ENCODE results near the gene ING4.

The ING4 gene

DNA sequence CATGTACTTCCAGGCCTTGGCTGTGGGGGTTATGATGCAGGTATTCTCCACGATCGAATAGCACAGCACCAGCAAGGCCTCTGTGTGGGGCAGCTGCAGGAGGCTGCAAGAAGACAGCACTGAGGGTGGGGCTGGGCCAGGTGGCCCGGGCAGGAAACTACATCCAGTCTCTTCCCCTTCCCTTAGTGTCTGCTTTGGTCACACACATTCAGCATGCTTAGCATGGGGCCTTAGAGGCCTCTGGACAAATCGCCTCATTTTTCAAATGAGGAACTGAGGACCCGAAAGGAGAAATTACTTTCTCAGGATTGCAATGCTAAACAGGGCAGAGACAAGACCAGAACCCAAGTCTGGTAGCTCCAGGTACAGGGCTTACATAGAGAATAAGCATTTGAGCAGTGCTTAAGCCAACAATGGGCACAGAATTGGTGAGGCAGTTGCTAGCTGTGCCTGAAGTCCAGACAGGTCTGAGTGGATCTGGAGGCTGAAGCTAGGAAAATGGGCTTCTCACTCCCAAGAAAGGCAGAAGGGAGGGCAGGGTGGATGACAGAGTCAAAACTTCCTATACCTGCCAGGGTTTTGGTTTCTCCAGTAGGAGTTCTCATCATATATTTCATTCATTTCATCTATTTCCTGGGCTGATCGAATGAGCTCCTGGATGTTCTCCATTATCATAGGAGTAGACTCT is 19.2 kb downstream of the ING4 start:
- 83% methylated on average over 5 of the region's 6 CpGs for WGBS
- no peak for DNase-seq
- no peak overlapping the region for H2BK120ac ChIP-seq (ENCODE audit: low read depth, low read length)
- peak overlapping the region in 1 of 2 experiments; percentile 12 for H3K4me3 ChIP-seq (ENCODE audit: insufficient read depth in 1 of 2, low read depth in 1 of 2, low read length in 2 of 2)
- peaks cover 40% of the 10 kb centered on the region for H3K9me3 ChIP-seq (ENCODE audit: control insufficient read depth, low read length)
- no peak overlapping the region for H3K27ac ChIP-seq (ENCODE audit: low read length, poor library complexity, severe bottlenecking)
- H4K91ac ChIP-seq (ENCODE audit: low read length), result no peak overlapping the region
- H3K4me1 ChIP-seq (ENCODE audit: control insufficient read depth, insufficient read depth, low read depth, low read length), result no peaks in the 10 kb centered on the region
- no peak overlapping the region for H2AFZ ChIP-seq (ENCODE audit: low read depth, low read length)
- H2BK15ac ChIP-seq (ENCODE audit: low read depth, poor library complexity, severe bottlenecking), result no peak overlapping the region
- no peak overlapping the region for H2AK5ac ChIP-seq (ENCODE audit: low read length, severe bottlenecking)
- H3K23ac ChIP-seq (ENCODE audit: low read length in 2 of 2), result no peak overlapping the region
- H3K36me3 ChIP-seq (ENCODE audit: control insufficient read depth in 1 of 2, insufficient read depth in 2 of 2, low read depth in 1 of 2, low read length in 2 of 2), result peaks cover 8 to 27% of the 10 kb centered on the region in 2 experiments
- H3K4me2 ChIP-seq (ENCODE audit: low read length, poor library complexity, severe bottlenecking), result no peak overlapping the region
- H2BK12ac ChIP-seq (ENCODE audit: low read length in 2 of 2), result no peak overlapping the region
- H3K14ac ChIP-seq (ENCODE audit: low read length in 2 of 2), result no peak overlapping the region
- no peak overlapping the region for H3K18ac ChIP-seq (ENCODE audit: low read depth in 1 of 2, low read length in 2 of 2)
- no peak overlapping the region for H4K8ac ChIP-seq (ENCODE audit: low read length)
- H3K4ac ChIP-seq (ENCODE audit: low read depth in 1 of 2, low read length in 2 of 2), result no peak overlapping the region
- peaks cover 9 to 32% of the 10 kb centered on the region in 2 experiments for H3K27me3 ChIP-seq (ENCODE audit: control insufficient read depth in 1 of 2, insufficient read depth in 1 of 2, low read length in 2 of 2)
- H2BK5ac ChIP-seq (ENCODE audit: low read depth, low read length, poor library complexity, severe bottlenecking), result no peak overlapping the region
- no peak overlapping the region for H3K9ac ChIP-seq (ENCODE audit: low read length)
- no peaks in the 10 kb centered on the region for H3K79me1 ChIP-seq (replicated peaks; ENCODE audit: low read length, poor library complexity, severe bottlenecking)

DNA sequence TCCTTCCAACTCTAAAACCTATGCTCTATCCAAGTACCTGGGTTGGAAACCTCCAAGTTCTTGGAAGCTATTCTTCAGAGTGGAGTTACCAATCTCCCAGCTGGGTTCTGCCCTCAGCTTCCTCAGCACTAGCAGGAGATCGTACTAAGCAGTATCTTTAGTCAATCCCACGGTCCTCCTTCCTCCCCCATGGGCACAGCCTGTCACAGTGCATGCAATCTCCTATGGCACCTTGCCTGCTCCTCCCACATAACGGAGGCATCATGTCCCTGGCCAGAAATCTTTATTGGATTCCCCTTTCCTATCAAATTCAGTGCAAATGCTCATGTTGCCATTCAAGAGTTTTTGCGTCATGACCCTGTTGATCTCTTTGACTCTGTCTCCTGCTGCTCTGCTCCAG is 21.8 kb downstream of the ING4 start:
- Histone ChIP-seq H2BK12ac (ENCODE audit: low read length in 2 of 2) (no peak overlapping the region), H3K27me3 (ENCODE audit: control insufficient read depth in 1 of 2, insufficient read depth in 1 of 2, low read length in 2 of 2) (peaks cover 9 to 39% of the 10 kb centered on the region in 2 experiments), H4K8ac (ENCODE audit: low read length) (no peak overlapping the region), H2BK15ac (ENCODE audit: low read depth, poor library complexity, severe bottlenecking) (no peak overlapping the region), H2AK5ac (ENCODE audit: low read length, severe bottlenecking) (no peak overlapping the region), H4K91ac (ENCODE audit: low read length) (no peak overlapping the region), H3K4me1 (ENCODE audit: control insufficient read depth, insufficient read depth, low read depth, low read length) (peaks cover 3% of the 10 kb centered on the region), H2BK120ac (ENCODE audit: low read depth, low read length) (no peak overlapping the region), H3K4ac (ENCODE audit: low read depth in 1 of 2, low read length in 2 of 2) (no peak overlapping the region), H2BK5ac (ENCODE audit: low read depth, low read length, poor library complexity, severe bottlenecking) (no peak overlapping the region), H3K9ac (ENCODE audit: low read length) (no peak overlapping the region), H3K14ac (ENCODE audit: low read length in 2 of 2) (no peak overlapping the region), H3K18ac (ENCODE audit: low read depth in 1 of 2, low read length in 2 of 2) (no peak overlapping the region), H3K4me2 (ENCODE audit: low read length, poor library complexity, severe bottlenecking) (no peak overlapping the region), H3K23ac (ENCODE audit: low read length in 2 of 2) (no peak overlapping the region), H2AFZ (ENCODE audit: low read depth, low read length) (no peak overlapping the region), H3K27ac (ENCODE audit: low read length, poor library complexity, severe bottlenecking) (no peak overlapping the region), H3K79me1 (replicated peaks; ENCODE audit: low read length, poor library complexity, severe bottlenecking) (no peaks in the 10 kb centered on the region), H3K9me3 (ENCODE audit: control insufficient read depth, low read length) (peaks cover 40% of the 10 kb centered on the region), H3K36me3 (ENCODE audit: control insufficient read depth in 1 of 2, insufficient read depth in 2 of 2, low read depth in 1 of 2, low read length in 2 of 2) (peaks cover 0 to 3% of the 10 kb centered on the region in 2 experiments), H3K4me3 (ENCODE audit: insufficient read depth in 1 of 2, low read depth in 1 of 2, low read length in 2 of 2) (no peak overlapping the region)
- WGBS, result 60% methylated on average over 4 of the region's 4 CpGs
- no peak for DNase-seq

DNA sequence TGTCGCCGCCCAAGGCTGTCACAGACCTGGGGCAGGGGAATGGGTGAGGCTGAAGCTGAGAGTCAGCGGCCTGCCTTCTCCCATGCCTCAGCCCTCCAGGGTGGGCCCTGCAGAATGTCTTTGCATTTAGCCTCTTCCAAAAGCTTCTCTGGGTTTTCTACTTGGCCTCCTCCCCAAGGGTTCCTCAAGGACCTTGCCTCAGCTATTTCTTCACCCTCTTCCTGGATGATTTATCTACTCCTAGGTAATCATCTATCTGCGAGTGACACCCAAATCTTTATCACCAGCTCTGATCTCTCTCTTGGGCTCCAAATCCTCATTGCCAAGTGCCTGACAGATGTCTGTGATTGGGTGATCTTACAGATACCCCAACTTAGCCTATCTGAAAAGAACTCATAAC is 22.4 kb downstream of the ING4 start:
- Histone ChIP-seq H3K4me2 (ENCODE audit: low read length, poor library complexity, severe bottlenecking) (no peak overlapping the region), H3K27me3 (ENCODE audit: control insufficient read depth in 1 of 2, insufficient read depth in 1 of 2, low read length in 2 of 2) (peaks cover 9 to 41% of the 10 kb centered on the region in 2 experiments), H3K79me1 (replicated peaks; ENCODE audit: low read length, poor library complexity, severe bottlenecking) (no peaks in the 10 kb centered on the region), H2BK5ac (ENCODE audit: low read depth, low read length, poor library complexity, severe bottlenecking) (no peak overlapping the region), H3K9ac (ENCODE audit: low read length) (no peak overlapping the region), H3K23ac (ENCODE audit: low read length in 2 of 2) (no peak overlapping the region), H2BK12ac (ENCODE audit: low read length in 2 of 2) (no peak overlapping the region), H3K27ac (ENCODE audit: low read length, poor library complexity, severe bottlenecking) (no peak overlapping the region), H4K8ac (ENCODE audit: low read length) (no peak overlapping the region), H3K4ac (ENCODE audit: low read depth in 1 of 2, low read length in 2 of 2) (no peak overlapping the region), H2AK5ac (ENCODE audit: low read length, severe bottlenecking) (no peak overlapping the region), H3K14ac (ENCODE audit: low read length in 2 of 2) (no peak overlapping the region), H2BK15ac (ENCODE audit: low read depth, poor library complexity, severe bottlenecking) (no peak overlapping the region), H3K18ac (ENCODE audit: low read depth in 1 of 2, low read length in 2 of 2) (no peak overlapping the region), H3K4me3 (ENCODE audit: insufficient read depth in 1 of 2, low read depth in 1 of 2, low read length in 2 of 2) (no peak overlapping the region), H2AFZ (ENCODE audit: low read depth, low read length) (no peak overlapping the region), H4K91ac (ENCODE audit: low read length) (no peak overlapping the region), H3K36me3 (ENCODE audit: control insufficient read depth in 1 of 2, insufficient read depth in 2 of 2, low read depth in 1 of 2, low read length in 2 of 2) (peaks cover 0 to 3% of the 10 kb centered on the region in 2 experiments), H3K4me1 (ENCODE audit: control insufficient read depth, insufficient read depth, low read depth, low read length) (peaks cover 8% of the 10 kb centered on the region), H3K9me3 (ENCODE audit: control insufficient read depth, low read length) (peaks cover 40% of the 10 kb centered on the region), H2BK120ac (ENCODE audit: low read depth, low read length) (no peak overlapping the region)
- no peak for DNase-seq
- 73% methylated on average over 4 of the region's 4 CpGs for WGBS

DNA sequence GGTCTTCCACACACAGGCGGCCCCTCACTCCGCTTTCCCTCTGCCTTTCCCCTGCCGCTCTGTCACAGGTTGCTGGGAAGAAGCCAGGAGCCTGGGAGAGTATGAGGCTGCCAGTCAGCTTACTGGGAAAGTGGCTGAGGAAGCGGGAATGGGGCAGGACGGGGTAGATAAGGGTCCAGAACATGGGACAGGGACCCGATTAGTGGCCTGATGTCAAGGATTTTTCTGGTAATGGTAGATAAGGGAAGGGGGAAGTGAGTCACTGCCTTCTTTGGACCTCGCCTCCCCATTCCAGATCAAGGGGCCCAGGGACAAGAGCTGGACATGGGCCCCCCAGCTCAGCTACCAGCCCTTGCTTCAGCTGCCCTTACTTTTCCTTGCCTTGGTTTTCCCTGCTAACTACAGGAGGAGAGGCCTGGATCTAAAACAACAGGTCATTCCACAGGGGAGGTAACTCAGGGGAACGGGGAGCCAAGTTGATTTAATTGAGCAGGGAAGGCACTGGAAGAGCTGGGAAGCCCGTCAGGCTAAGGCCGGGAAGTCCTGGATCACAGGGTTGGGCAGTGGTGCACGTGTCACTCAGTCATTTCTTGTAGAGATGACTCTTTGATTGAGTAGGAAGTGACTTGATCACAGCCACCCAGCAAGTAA is 23.6 kb downstream of the ING4 start:
- Histone ChIP-seq H2AK5ac (ENCODE audit: low read length, severe bottlenecking) (no peak overlapping the region), H3K9me3 (ENCODE audit: control insufficient read depth, low read length) (peaks cover 29% of the 10 kb centered on the region), H2BK15ac (ENCODE audit: low read depth, poor library complexity, severe bottlenecking) (no peak overlapping the region), H4K8ac (ENCODE audit: low read length) (no peak overlapping the region), H2BK12ac (ENCODE audit: low read length in 2 of 2) (no peak overlapping the region), H3K27ac (ENCODE audit: low read length, poor library complexity, severe bottlenecking) (no peak overlapping the region), H3K27me3 (ENCODE audit: control insufficient read depth in 1 of 2, insufficient read depth in 1 of 2, low read length in 2 of 2) (peaks cover 9 to 47% of the 10 kb centered on the region in 2 experiments), H2AFZ (ENCODE audit: low read depth, low read length) (no peak overlapping the region), H2BK5ac (ENCODE audit: low read depth, low read length, poor library complexity, severe bottlenecking) (no peak overlapping the region), H3K4me2 (ENCODE audit: low read length, poor library complexity, severe bottlenecking) (no peak overlapping the region), H3K4ac (ENCODE audit: low read depth in 1 of 2, low read length in 2 of 2) (no peak overlapping the region), H3K14ac (ENCODE audit: low read length in 2 of 2) (no peak overlapping the region), H3K23ac (ENCODE audit: low read length in 2 of 2) (no peak overlapping the region), H3K18ac (ENCODE audit: low read depth in 1 of 2, low read length in 2 of 2) (no peak overlapping the region), H3K9ac (ENCODE audit: low read length) (no peak overlapping the region), H3K4me3 (ENCODE audit: insufficient read depth in 1 of 2, low read depth in 1 of 2, low read length in 2 of 2) (no peak overlapping the region), H4K91ac (ENCODE audit: low read length) (no peak overlapping the region), H3K36me3 (ENCODE audit: control insufficient read depth in 1 of 2, insufficient read depth in 2 of 2, low read depth in 1 of 2, low read length in 2 of 2) (peaks cover 0 to 2% of the 10 kb centered on the region in 2 experiments), H3K79me1 (replicated peaks; ENCODE audit: low read length, poor library complexity, severe bottlenecking) (no peaks in the 10 kb centered on the region), H3K4me1 (ENCODE audit: control insufficient read depth, insufficient read depth, low read depth, low read length) (peaks cover 10% of the 10 kb centered on the region), H2BK120ac (ENCODE audit: low read depth, low read length) (no peak overlapping the region)
- WGBS, result 83% methylated on average over 10 of the region's 11 CpGs
- DNase-seq, result no peak

Measured in mesenchymal stem cell (in vitro differentiated cells and primary cell).